CD4-positive, alpha-beta memory T cell (primary cell): ENCODE results near the gene HOXC4. TPM values are rescaled to one million over a fixed set of nuclear protein-coding genes. Genes with fewer than 3 reads are reported as not detected.

Experiments
- CTCF ChIA-PET: fragments of 350-600 bp; sonication (Branson Sonifier 250); formaldehyde crosslinking; loops from one replicate; lab custom pipeline; 2021; ENCODE audit warnings: inconsistent platforms; ENCODE audit not compliant: partially characterized antibody; lab: Charles Lee
- POLR2A ChIA-PET: fragments of 350-600 bp; sonication (Branson Sonifier 250); formaldehyde crosslinking; loops from one replicate; lab custom pipeline; 2021; ENCODE audit not compliant: partially characterized antibody; lab: Charles Lee
- DNase-seq, 5 donors: peaks; one replicate each; pipeline versions ENCODE4 v3.0.0 to v3.0.0-alpha.2; 2020 to 2022; ENCODE audit warnings: mixed read lengths in 1 of 5
- H3K27ac ChIP-seq: one replicate; pipeline ENCODE4 v1.7.0; 2013; ENCODE audit warnings: low read depth, low read length
- H3K27me3 ChIP-seq: 2 replicates; pipeline ENCODE4 v1.7.0; 2013; ENCODE audit warnings: mild to moderate bottlenecking, low read length, moderate library complexity; ENCODE audit not compliant: insufficient read depth
- H3K36me3 ChIP-seq: 2 replicates; pipeline ENCODE4 v1.7.0; 2013; ENCODE audit warnings: mild to moderate bottlenecking, low read length, moderate library complexity; ENCODE audit not compliant: insufficient read depth
- H3K4me1 ChIP-seq: 2 replicates; pipeline ENCODE4 v1.7.0; 2013; ENCODE audit warnings: mild to moderate bottlenecking, low read length, moderate library complexity; ENCODE audit not compliant: insufficient read depth
- H3K4me3 ChIP-seq, 2 donors: one replicate each; pipeline ENCODE4 v1.7.0; 2013; ENCODE audit warnings: low read length in 2 of 2, mild to moderate bottlenecking in 1 of 2
- H3K9me3 ChIP-seq, 2 donors: one replicate each; pipeline ENCODE4 v1.7.0; 2013; ENCODE audit warnings: low read length in 2 of 2, control low read depth in 1 of 2; ENCODE audit not compliant: control insufficient read depth in 1 of 2
- H3K27ac Mint-ChIP-seq, 7 donors: one replicate each; pipeline ENCODE4 v1.8.0; 2020 to 2021; ENCODE audit warnings: mixed read lengths in 7 of 7, mild to moderate bottlenecking in 6 of 7, inconsistent platforms in 3 of 7, moderate library complexity in 3 of 7
- H3K27me3 Mint-ChIP-seq, 2 donors: one replicate each; pipeline ENCODE4 v1.8.0; 2020 to 2021; ENCODE audit warnings: mixed read lengths in 2 of 2
- H3K36me3 Mint-ChIP-seq, 2 donors: one replicate each; pipeline ENCODE4 v1.8.0; 2020 to 2021; ENCODE audit warnings: mixed read lengths in 2 of 2, inconsistent platforms in 1 of 2, mild to moderate bottlenecking in 1 of 2
- H3K4me1 Mint-ChIP-seq, 4 donors: one replicate each; pipeline ENCODE4 v1.8.0; 2020 to 2021; ENCODE audit warnings: mixed read lengths in 4 of 4, mild to moderate bottlenecking in 1 of 4
- H3K4me3 Mint-ChIP-seq, 8 donors: one replicate each; pipeline ENCODE4 v1.8.0; 2020 to 2021; ENCODE audit warnings: mixed read lengths in 8 of 8, mild to moderate bottlenecking in 7 of 8, moderate library complexity in 6 of 8, inconsistent platforms in 3 of 8
- H3K9me3 Mint-ChIP-seq, 8 donors: one replicate each; pipeline ENCODE4 v1.8.0; 2020 to 2021; ENCODE audit warnings: mixed read lengths in 8 of 8, mild to moderate bottlenecking in 5 of 8, inconsistent platforms in 3 of 8, moderate library complexity in 1 of 8
- intact Hi-C: fragments of 100-400 bp; cut with micrococcal nuclease; formaldehyde crosslinking; loops from one replicate; pipeline ENCODE4 v1.15.1; 2023
- polyA plus RNA-seq, 2 donors: library from polyadenylated mRNA; unstranded; fragments of 300-500 nt; fragmentation: Illumina TruSeq; gene quantifications; one replicate each; pipeline ENCODE4 v1.2.3, GENCODE V29; 2021
- total RNA-seq, 2 experiments: library from RNA; stranded (reverse); gene quantifications; one replicate each; pipeline ENCODE4 v1.2.3, GENCODE V29; 2021

The HOXC4 gene
- total and polyA plus RNA-seq, 4 experiments from 2014 or later = not detected

DNA sequence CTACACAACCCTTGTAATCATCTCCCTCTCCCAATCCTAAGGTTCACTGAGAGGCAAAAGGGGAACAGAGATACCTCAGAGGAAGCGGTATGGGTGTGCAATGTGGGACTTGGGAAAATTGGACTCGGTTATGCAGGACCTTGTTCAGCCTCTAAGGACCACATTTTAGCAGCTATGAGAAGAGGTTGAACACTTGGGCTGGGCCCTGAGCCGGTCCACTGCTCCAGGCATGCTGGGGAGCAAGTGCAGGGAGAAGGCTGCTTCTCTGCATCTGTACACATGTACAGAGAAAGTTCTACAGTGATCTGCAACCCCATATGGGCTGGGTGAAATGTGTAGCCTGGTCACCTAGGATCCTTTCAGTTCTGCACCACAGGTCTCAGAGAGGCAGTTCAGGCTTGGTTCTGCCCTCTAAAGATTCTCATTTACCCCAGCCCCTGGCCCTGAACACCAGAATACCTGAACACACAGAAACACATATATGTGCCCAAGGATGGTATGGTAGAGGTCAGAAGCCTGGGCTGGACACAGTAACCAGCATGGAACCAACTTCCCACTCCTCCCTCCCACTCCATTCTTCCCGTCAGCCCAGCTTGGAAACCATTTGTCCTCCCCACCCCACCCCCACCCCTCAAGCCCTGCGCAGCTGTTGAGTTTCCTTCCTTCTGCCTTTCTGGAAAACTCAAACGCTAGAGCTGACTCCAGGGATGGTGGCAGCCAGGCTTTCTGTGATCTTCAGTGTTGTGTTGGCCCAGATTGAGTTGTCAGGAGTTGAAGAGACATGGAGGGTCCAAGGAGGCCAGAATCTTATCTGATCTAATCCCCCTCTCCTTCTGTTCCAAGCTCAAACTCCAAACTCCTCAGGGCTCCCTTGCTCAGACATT lies 10.4 kb upstream of the HOXC4 start:
- H3K4me3 Mint-ChIP-seq = no peak overlapping the region
- H3K27me3 ChIP-seq = peaks cover 67% of the 10 kb centered on the region
- no peak overlapping the region for H3K27ac ChIP-seq
- H3K4me3 ChIP-seq = no peak overlapping the region
- H3K9me3 Mint-ChIP-seq = peaks cover 0 to 4% (median 0%) of the 10 kb centered on the region in 8 donors
- ChIA-PET CTCF (interaction anchor here (1.0 kb wide), 1 partner anchor 10 kb away, joined by 3 read pairs; the partner anchor contains the start of gene HOXC5), POLR2A (no interaction called here)
- no peaks in the 10 kb centered on the region for H3K36me3 ChIP-seq
- H3K36me3 Mint-ChIP-seq = no peaks in the 10 kb centered on the region
- DNase-seq = no peak
- peaks cover 4% of the 10 kb centered on the region for H3K4me1 ChIP-seq
- H3K9me3 ChIP-seq = no peaks in the 10 kb centered on the region
- peak overlapping the region in 1 of 7 donors; percentile 35 for H3K27ac Mint-ChIP-seq
- intact Hi-C loops = no loop called here
- H3K4me1 Mint-ChIP-seq = peaks cover 6 to 8% (median 7%) of the 10 kb centered on the region in 4 donors
- H3K27me3 Mint-ChIP-seq = peaks cover 59 to 75% of the 10 kb centered on the region in 2 donors

- intact Hi-C loops = no loop called here
- no peak overlapping the region for H3K27ac Mint-ChIP-seq
- no peak overlapping the region for H3K4me3 ChIP-seq
- H3K36me3 Mint-ChIP-seq = no peaks in the 10 kb centered on the region
- no peak for DNase-seq
- H3K27me3 ChIP-seq = peaks cover 80% of the 10 kb centered on the region
- H3K27me3 Mint-ChIP-seq = peaks cover 60 to 75% of the 10 kb centered on the region in 2 donors
- H3K27ac ChIP-seq = no peak overlapping the region
- no peak overlapping the region for H3K4me3 Mint-ChIP-seq
- H3K9me3 ChIP-seq = no peaks in the 10 kb centered on the region
- no peaks in the 10 kb centered on the region for H3K36me3 ChIP-seq
- ChIA-PET CTCF (no interaction called here), POLR2A (no interaction called here)
- H3K9me3 Mint-ChIP-seq = peaks cover 0 to 7% (median 0%) of the 10 kb centered on the region in 8 donors
- peaks cover 4% of the 10 kb centered on the region for H3K4me1 ChIP-seq
- H3K4me1 Mint-ChIP-seq = peaks cover 7 to 11% (median 8%) of the 10 kb centered on the region in 4 donors
Measured at GRCh38 chr12:54044425-54045103, 9.1 kb upstream of the HOXC4 start.

DNA sequence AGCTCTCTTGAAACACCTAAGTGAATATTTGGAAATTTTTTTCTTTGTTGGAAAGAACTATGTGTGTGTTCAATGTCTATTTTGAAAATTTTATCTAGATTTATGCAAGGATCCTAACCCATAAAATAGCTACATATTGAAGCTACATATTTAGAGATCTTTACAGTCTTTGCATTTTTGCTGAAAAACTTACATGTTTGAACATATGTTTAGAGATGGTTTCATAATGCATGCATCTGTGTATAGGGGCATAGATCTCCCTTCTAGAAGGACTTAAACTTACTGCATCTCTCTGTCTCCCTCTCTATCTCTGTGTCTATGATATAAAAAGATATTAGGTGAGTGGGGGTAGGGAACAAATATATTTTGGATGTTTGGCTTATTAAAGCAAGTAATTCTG lies 8.2 kb upstream of the HOXC4 start:
- Histone ChIP-seq H3K9me3 (no peaks in the 10 kb centered on the region), H3K4me3 (no peak overlapping the region), H3K27me3 (peaks cover 83% of the 10 kb centered on the region), H3K4me1 (peaks cover 12% of the 10 kb centered on the region), H3K27ac (no peak overlapping the region), H3K36me3 (no peaks in the 10 kb centered on the region)
- CTCF ChIA-PET = no interaction called here
- intact Hi-C loops = no loop called here
- no peak for DNase-seq
- Mint-ChIP-seq H3K36me3 (no peaks in the 10 kb centered on the region), H3K27ac (no peak overlapping the region), H3K4me1 (peaks cover 10 to 19% (median 13%) of the 10 kb centered on the region in 4 donors), H3K27me3 (peaks cover 63 to 77% of the 10 kb centered on the region in 2 donors), H3K9me3 (peaks cover 0 to 7% (median 0%) of the 10 kb centered on the region in 8 donors), H3K4me3 (no peak overlapping the region)
- POLR2A ChIA-PET = no interaction called here

DNA sequence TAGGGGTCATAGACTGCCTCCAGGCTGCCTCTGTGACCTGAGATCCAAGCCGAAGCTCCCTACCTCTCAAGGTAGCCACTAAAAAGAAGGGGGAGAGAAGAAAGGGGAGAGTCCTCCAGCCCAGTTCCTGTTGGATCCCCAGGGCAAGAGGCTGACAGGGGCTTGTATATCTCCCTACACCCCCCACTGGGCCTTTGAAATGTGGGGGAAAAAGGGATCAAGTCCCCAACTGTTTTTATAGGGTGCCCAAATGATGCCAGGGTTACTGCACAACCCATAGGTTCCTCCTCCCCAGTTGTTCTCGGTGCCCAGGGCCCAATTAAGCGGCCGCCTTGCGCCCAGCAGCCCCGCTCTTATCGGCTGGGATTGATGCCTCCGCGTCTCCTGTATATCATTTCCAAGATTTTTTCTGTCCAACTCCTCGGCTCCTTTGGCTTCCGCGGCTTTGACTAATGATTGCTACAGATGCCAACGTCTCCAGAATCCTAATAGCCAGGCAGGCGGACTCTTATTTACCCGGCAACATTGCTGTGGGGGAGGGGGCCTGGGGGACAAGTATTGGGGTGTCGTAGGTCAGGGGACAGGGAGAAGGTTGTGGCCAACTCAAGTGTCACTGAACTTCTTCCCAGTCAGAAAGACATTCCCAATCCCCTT lies 7.6 kb upstream of the HOXC4 start:
- H3K9me3 Mint-ChIP-seq = peaks cover 0 to 7% (median 0%) of the 10 kb centered on the region in 8 donors
- DNase-seq = no peak
- no peaks in the 10 kb centered on the region for H3K9me3 ChIP-seq
- no peak overlapping the region for H3K4me3 ChIP-seq
- ChIA-PET POLR2A (no interaction called here), CTCF (no interaction called here)
- no peaks in the 10 kb centered on the region for H3K36me3 Mint-ChIP-seq
- no peak overlapping the region for H3K27ac ChIP-seq
- H3K27me3 ChIP-seq = peaks cover 85% of the 10 kb centered on the region
- no peak overlapping the region for H3K4me3 Mint-ChIP-seq
- H3K36me3 ChIP-seq = no peaks in the 10 kb centered on the region
- H3K27me3 Mint-ChIP-seq = peaks cover 65 to 79% of the 10 kb centered on the region in 2 donors
- no peak overlapping the region for H3K27ac Mint-ChIP-seq
- H3K4me1 Mint-ChIP-seq = peaks cover 10 to 23% (median 14%) of the 10 kb centered on the region in 4 donors
- intact Hi-C loops = no loop called here
- H3K4me1 ChIP-seq = peaks cover 14% of the 10 kb centered on the region

- no peak for DNase-seq
- Mint-ChIP-seq H3K4me1 (peaks cover 10 to 25% (median 16%) of the 10 kb centered on the region in 4 donors), H3K4me3 (peak overlapping the region in 3 of 8 donors; percentile 40 to 75 (median 53)), H3K9me3 (peaks cover 0 to 7% (median 0%) of the 10 kb centered on the region in 8 donors), H3K27ac (no peak overlapping the region), H3K36me3 (no peaks in the 10 kb centered on the region), H3K27me3 (peaks cover 64 to 81% of the 10 kb centered on the region in 2 donors)
- Histone ChIP-seq H3K27me3 (peaks cover 92% of the 10 kb centered on the region), H3K27ac (no peak overlapping the region), H3K4me1 (peaks cover 18% of the 10 kb centered on the region), H3K36me3 (no peaks in the 10 kb centered on the region), H3K9me3 (no peaks in the 10 kb centered on the region), H3K4me3 (no peak overlapping the region)
- intact Hi-C loops = no loop called here
- POLR2A ChIA-PET = no interaction called here
- CTCF ChIA-PET = no interaction called here
Measured at GRCh38 chr12:54046809-54047159, 6.9 kb upstream of the HOXC4 start.

GRCh38 chr12:54047160-54047963 lies 6.3 kb upstream of the HOXC4 start:
- H3K4me1 Mint-ChIP-seq = peaks cover 13 to 31% (median 19%) of the 10 kb centered on the region in 4 donors

More at GRCh38 chr12:54047160-54047963, 6.3 kb upstream of the HOXC4 start:
- Histone ChIP-seq H3K27ac (no peak overlapping the region), H3K4me3 (no peak overlapping the region), H3K27me3 (peaks cover 95% of the 10 kb centered on the region), H3K4me1 (peaks cover 24% of the 10 kb centered on the region), H3K9me3 (no peaks in the 10 kb centered on the region), H3K36me3 (no peaks in the 10 kb centered on the region)
- ChIA-PET CTCF (no interaction called here), POLR2A (no interaction called here)
- Mint-ChIP-seq H3K27me3 (peaks cover 67 to 84% of the 10 kb centered on the region in 2 donors), H3K9me3 (peaks cover 0 to 7% (median 0%) of the 10 kb centered on the region in 8 donors), H3K4me3 (peak overlapping the region in 5 of 8 donors; percentile 52 to 75 (median 53)), H3K36me3 (no peaks in the 10 kb centered on the region), H3K27ac (no peak overlapping the region)
- intact Hi-C loops = no loop called here
- DNase-seq = no peak
